Measurements from ENCODE around the gene ZNF692. TPM values are rescaled to one million over a fixed set of nuclear protein-coding genes. Genes with fewer than 3 reads are reported as not detected.
A peak's percentile ranks its signal among the peaks of the same experiment; 100 is the strongest.
"Not testable (repeated sequence)": the region's sequence is repeated elsewhere in the genome, so short reads cannot be mapped to it uniquely, and the experiment has no call there.

Gene ZNF692
- total and polyA plus RNA-seq, 4 donors = 26.1 to 58.5 (median 36.3) TPM

GRCh38 chr1:248807067-248807737 lies 51.7 kb downstream of the ZNF692 start:
- Histone ChIP-seq H3K4me1 (ENCODE audit: control insufficient read depth in 5 of 5, insufficient read depth in 5 of 5, low read length in 5 of 5) (peaks cover 0 to 12% (median 0%) of the 10 kb centered on the region in 5 donors), H3K9me3 (ENCODE audit: control insufficient read depth in 4 of 4, insufficient read depth in 3 of 4, low read length in 3 of 4) (no peaks in the 10 kb centered on the region), H3K4me3 (no peak overlapping the region), H3K27me3 (ENCODE audit: control insufficient read depth in 3 of 3, insufficient read depth in 3 of 3, low read length in 2 of 3) (no peaks in the 10 kb centered on the region), H3K36me3 (ENCODE audit: control insufficient read depth in 4 of 4, insufficient read depth in 4 of 4, low read length in 4 of 4) (peaks cover 0 to 14% (median under 1%) of the 10 kb centered on the region in 4 donors), H3K27ac (ENCODE audit: low read depth in 1 of 2, low read length in 1 of 2) (no peak overlapping the region), H3K9ac (ENCODE audit: insufficient read depth in 1 of 2, low read length in 2 of 2) (no peak overlapping the region)
- peak; percentile 49 for TF ChIP-seq CTCF (IDR thresholded peaks at IDR 0.05; ENCODE audit: control extremely low read depth, extremely low read depth)
- peak; percentile 73 for ATAC-seq (ENCODE audit: insufficient read depth, low FRiP score)
- 44 to 48% methylated on average over 15 of the region's 15 CpGs for WGBS, 2 donors
- peak; percentile 37 to 46 (median 40) for DNase-seq

- H3K27ac ChIP-seq (ENCODE audit: low read depth in 1 of 2, low read length in 1 of 2) = peak overlapping the region in 1 of 2 donors; percentile 18
- H3K4me1 ChIP-seq (ENCODE audit: control insufficient read depth in 5 of 5, insufficient read depth in 5 of 5, low read length in 5 of 5) = peaks cover 0 to 7% (median 0%) of the 10 kb centered on the region in 5 donors
- ATAC-seq (ENCODE audit: insufficient read depth, low FRiP score) (no peak), DNase-seq (no peak)
- 45 to 64% methylated on average over 1 of the region's 1 CpG for WGBS, 2 donors
- no peak overlapping the region for H3K4me3 ChIP-seq
- H3K9ac ChIP-seq (ENCODE audit: insufficient read depth in 1 of 2, low read length in 2 of 2) = no peak overlapping the region
- no peaks in the 10 kb centered on the region for H3K9me3 ChIP-seq (ENCODE audit: control insufficient read depth in 4 of 4, insufficient read depth in 3 of 4, low read length in 3 of 4)
- TF ChIP-seq CTCF (IDR thresholded peaks at IDR 0.05; ENCODE audit: control extremely low read depth, extremely low read depth) = no peak
- H3K27me3 ChIP-seq (ENCODE audit: control insufficient read depth in 3 of 3, insufficient read depth in 3 of 3, low read length in 2 of 3) = no peaks in the 10 kb centered on the region
- peaks cover 0 to 1% (median 0%) of the 10 kb centered on the region in 4 donors for H3K36me3 ChIP-seq (ENCODE audit: control insufficient read depth in 4 of 4, insufficient read depth in 4 of 4, low read length in 4 of 4)
Measured at GRCh38 chr1:248805876-248806275, 53.0 kb downstream of the ZNF692 start.

GRCh38 chr1:248804771-248805681 lies 53.9 kb downstream of the ZNF692 start:
- Histone ChIP-seq H3K27ac (ENCODE audit: low read depth in 1 of 2, low read length in 1 of 2) (peak overlapping the region in 1 of 2 donors; percentile 18), H3K4me3 (no peak overlapping the region), H3K9ac (ENCODE audit: insufficient read depth in 1 of 2, low read length in 2 of 2) (no peak overlapping the region)

GRCh38 chr1:248803501-248803900 lies 55.4 kb downstream of the ZNF692 start:
- H3K36me3 ChIP-seq (ENCODE audit: control insufficient read depth in 4 of 4, insufficient read depth in 4 of 4, low read length in 4 of 4); H3K4me1 ChIP-seq (ENCODE audit: control insufficient read depth in 5 of 5, insufficient read depth in 5 of 5, low read length in 5 of 5); H3K27ac ChIP-seq (ENCODE audit: low read depth in 1 of 2, low read length in 1 of 2); H3K9me3 ChIP-seq (ENCODE audit: control insufficient read depth in 4 of 4, insufficient read depth in 3 of 4, low read length in 3 of 4); H3K4me3 ChIP-seq; H3K27me3 ChIP-seq (ENCODE audit: control insufficient read depth in 3 of 3, insufficient read depth in 3 of 3, low read length in 2 of 3); DNase-seq; ATAC-seq (ENCODE audit: insufficient read depth, low FRiP score); H3K9ac ChIP-seq (ENCODE audit: insufficient read depth in 1 of 2, low read length in 2 of 2): not testable (repeated sequence)
- WGBS, 2 donors = 78 to 84% methylated on average over 15 of the region's 15 CpGs

More at GRCh38 chr1:248804771-248805681, 53.9 kb downstream of the ZNF692 start:
- 31 to 46% methylated on average over 10 of the region's 10 CpGs for WGBS, 2 donors
- Histone ChIP-seq H3K27me3 (ENCODE audit: control insufficient read depth in 3 of 3, insufficient read depth in 3 of 3, low read length in 2 of 3) (no peaks in the 10 kb centered on the region), H3K36me3 (ENCODE audit: control insufficient read depth in 4 of 4, insufficient read depth in 4 of 4, low read length in 4 of 4) (peaks cover 0 to 1% (median 0%) of the 10 kb centered on the region in 4 donors), H3K4me1 (ENCODE audit: control insufficient read depth in 5 of 5, insufficient read depth in 5 of 5, low read length in 5 of 5) (peaks cover 0 to 2% (median 0%) of the 10 kb centered on the region in 5 donors), H3K9me3 (ENCODE audit: control insufficient read depth in 4 of 4, insufficient read depth in 3 of 4, low read length in 3 of 4) (no peaks in the 10 kb centered on the region)
- DNase-seq (no peak), ATAC-seq (ENCODE audit: insufficient read depth, low FRiP score) (peak; percentile 59)
- no peak for TF ChIP-seq CTCF (IDR thresholded peaks at IDR 0.05; ENCODE audit: control extremely low read depth, extremely low read depth)

All from lung (tissue), 12 donors.